GM13976 (cell line): ENCODE results near the gene SLC22A7.
"Not testable (repeated sequence)": the region's sequence is repeated elsewhere in the genome, so short reads cannot be mapped to it uniquely, and the experiment has no call there.

ENCODE experiments used
- DNase-seq: peaks from one replicate; pipeline ENCODE4 v3.0.0; 2012; ENCODE audit warnings: low spot score
- in situ Hi-C: fragments of 300-500 bp; cut with MboI; formaldehyde crosslinking; loops from one replicate; pipeline ENCODE4 v1.12.0; 2022; ENCODE audit warnings: low sequenced_read_pairs, mixed read lengths, inconsistent platforms; ENCODE audit not compliant: unreplicated experiment
- TF ChIP-seq, protein P1 (sequence below): IDR thresholded peaks from 2 replicates; pipeline ENCODE4 v1.5.1; 2012; ENCODE audit warnings: borderline replicate concordance, mild to moderate bottlenecking; ENCODE audit not compliant: insufficient read depth; ENCODE audit errors: extremely low read depth, missing control alignments, control extremely low read depth

SLC22A7 gene

DNA sequence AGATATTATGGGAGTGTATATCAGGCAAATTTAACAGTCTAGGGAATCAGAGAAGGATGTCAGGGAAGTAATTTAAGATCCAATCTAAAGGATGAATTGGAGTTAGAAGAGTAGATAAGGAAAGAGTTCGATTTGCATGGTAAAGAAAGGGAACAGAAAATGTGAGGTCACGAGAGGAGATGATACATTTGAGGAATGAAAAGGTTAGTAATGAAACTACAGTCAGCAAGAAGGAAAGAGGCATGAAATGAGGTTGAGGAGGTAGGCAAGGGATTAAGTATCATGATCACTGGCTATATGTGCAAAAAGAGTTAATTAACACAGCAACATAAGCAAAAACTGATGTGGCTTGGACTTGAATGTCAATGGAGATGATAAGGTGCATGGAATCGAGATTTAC, 49.0 kb downstream of the SLC22A7 start:
- in situ Hi-C loops = no loop called here
- TF ChIP-seq, protein P1, sequence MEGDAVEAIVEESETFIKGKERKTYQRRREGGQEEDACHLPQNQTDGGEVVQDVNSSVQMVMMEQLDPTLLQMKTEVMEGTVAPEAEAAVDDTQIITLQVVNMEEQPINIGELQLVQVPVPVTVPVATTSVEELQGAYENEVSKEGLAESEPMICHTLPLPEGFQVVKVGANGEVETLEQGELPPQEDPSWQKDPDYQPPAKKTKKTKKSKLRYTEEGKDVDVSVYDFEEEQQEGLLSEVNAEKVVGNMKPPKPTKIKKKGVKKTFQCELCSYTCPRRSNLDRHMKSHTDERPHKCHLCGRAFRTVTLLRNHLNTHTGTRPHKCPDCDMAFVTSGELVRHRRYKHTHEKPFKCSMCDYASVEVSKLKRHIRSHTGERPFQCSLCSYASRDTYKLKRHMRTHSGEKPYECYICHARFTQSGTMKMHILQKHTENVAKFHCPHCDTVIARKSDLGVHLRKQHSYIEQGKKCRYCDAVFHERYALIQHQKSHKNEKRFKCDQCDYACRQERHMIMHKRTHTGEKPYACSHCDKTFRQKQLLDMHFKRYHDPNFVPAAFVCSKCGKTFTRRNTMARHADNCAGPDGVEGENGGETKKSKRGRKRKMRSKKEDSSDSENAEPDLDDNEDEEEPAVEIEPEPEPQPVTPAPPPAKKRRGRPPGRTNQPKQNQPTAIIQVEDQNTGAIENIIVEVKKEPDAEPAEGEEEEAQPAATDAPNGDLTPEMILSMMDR = no peak
- no peak for DNase-seq

DNA sequence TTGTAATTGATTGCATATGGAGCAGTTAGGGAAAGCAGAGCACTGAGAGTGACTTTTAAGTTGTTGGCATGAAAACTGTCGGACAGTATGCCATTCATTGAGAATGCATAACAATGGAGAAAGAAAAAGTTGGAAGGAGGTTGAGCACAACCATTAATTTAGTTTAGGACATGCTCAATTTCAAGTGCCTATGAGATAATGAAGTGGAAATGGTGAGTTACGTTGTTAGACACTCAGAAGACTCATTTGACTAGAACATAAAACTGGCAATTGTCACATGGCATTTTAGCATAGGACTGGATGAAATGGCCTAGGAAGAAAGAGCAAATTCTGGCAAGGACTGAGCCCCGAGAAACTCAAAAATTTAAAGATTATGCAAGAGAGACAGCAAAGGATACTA, 49.4 kb downstream of the SLC22A7 start:
- no peak for DNase-seq
- in situ Hi-C loops = no loop called here
- TF ChIP-seq, protein P1 = no peak

DNA sequence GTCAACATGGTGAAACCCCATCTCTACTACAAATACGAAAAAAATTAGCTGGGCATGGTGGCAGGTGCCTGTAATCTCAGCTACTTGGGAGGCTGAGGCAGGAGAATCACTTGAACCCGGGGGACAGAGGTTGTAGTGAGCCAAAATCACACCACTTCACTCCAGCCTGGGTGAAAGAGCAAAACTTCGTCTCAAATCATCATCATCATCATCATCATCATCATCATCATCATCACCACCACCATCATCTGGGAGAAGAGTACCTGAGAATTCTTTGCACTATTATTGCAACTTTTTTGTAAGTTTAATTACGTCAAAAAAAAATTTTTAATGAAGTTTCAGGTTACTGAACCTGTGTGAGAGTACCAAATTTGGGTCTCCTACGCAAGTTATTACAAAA, 53.9 kb downstream of the SLC22A7 start:
- DNase-seq, in situ Hi-C loops: not testable (repeated sequence)
